Caco-2 (cell line): Measurements from ENCODE around the gene TRIM56. TPM values are rescaled to one million over a fixed set of nuclear protein-coding genes. Genes with fewer than 3 reads are reported as not detected.

Source experiments
- total RNA-seq: library from RNA; stranded (reverse); gene quantifications from 2 replicates; pipeline ENCODE4 v1.2.3, GENCODE V29; 2022

Gene TRIM56
- total RNA-seq, 1 experiment from 2014 or later: 30.3 TPM

Other genes with a start within 250 kb of the TRIM56 start
- 59.0 and 60.7 TPM in 2 replicates for gene SLC12A9, start 232.8 kb upstream of the TRIM56 start, total RNA-seq
- gene TRIP6, start 218.1 kb upstream of the TRIM56 start, total RNA-seq: 66.6 and 75.5 TPM in 2 replicates
- 211 and 243 TPM in 2 replicates for gene SRRT, start 210.4 kb upstream of the TRIM56 start, total RNA-seq
- 4.6 and 5.3 TPM in 2 replicates for gene UFSP1, start 195.8 kb upstream of the TRIM56 start, total RNA-seq
- gene ACHE, start 189.6 kb upstream of the TRIM56 start, total RNA-seq: 16.5 and 19.0 TPM in 2 replicates
- gene MUC3A, start 135.9 kb upstream of the TRIM56 start, total RNA-seq: 25.1 and 27.0 TPM in 2 replicates
- gene MUC12, start 115.9 kb upstream of the TRIM56 start, total RNA-seq: 0.16 and 0.49 TPM in 2 replicates
- gene MUC17, start 65.4 kb upstream of the TRIM56 start, total RNA-seq: 0.09 and 0.21 TPM in 2 replicates
- gene SERPINE1, start 41.6 kb downstream of the TRIM56 start, total RNA-seq: 0.09 and 0.25 TPM in 2 replicates
- gene AP1S1, start 69.0 kb downstream of the TRIM56 start, total RNA-seq: 52.3 and 62.9 TPM in 2 replicates
- 1.2 and 1.3 TPM in 2 replicates for gene VGF, start 80.1 kb downstream of the TRIM56 start, total RNA-seq
- 0.19 TPM in 1 of 2 replicates, not detected in the other for gene NAT16, start 94.8 kb downstream of the TRIM56 start, total RNA-seq
- 6.3 and 8.1 TPM in 2 replicates for gene MOGAT3, start 115.6 kb downstream of the TRIM56 start, total RNA-seq
- gene PLOD3, start 132.1 kb downstream of the TRIM56 start, total RNA-seq: 112 and 123 TPM in 2 replicates
- gene ZNHIT1, start 132.7 kb downstream of the TRIM56 start, total RNA-seq: 64.0 and 66.2 TPM in 2 replicates
- gene CLDN15, start 152.3 kb downstream of the TRIM56 start, total RNA-seq: 9.1 and 10.0 TPM in 2 replicates
- 97.9 and 99.9 TPM in 2 replicates for gene FIS1, start 159.6 kb downstream of the TRIM56 start, total RNA-seq
- gene IFT22, start 236.3 kb downstream of the TRIM56 start, total RNA-seq: 14.4 and 17.4 TPM in 2 replicates